SK-N-SH (cell line): ENCODE measurements around the gene ANKRD40.

Experiments
- GABPA ChIP-seq: IDR thresholded peaks from 2 replicates; pipeline ENCODE4 v1.4.0; 2012; ENCODE audit warnings: low read depth, mild to moderate bottlenecking
- NRF1 ChIP-seq: IDR thresholded peaks from 2 replicates; pipeline ENCODE4 v1.6.1; 2012; ENCODE audit warnings: low read depth, mild to moderate bottlenecking, low read length
- RCOR1 ChIP-seq: fragments of 150-350 bp; IDR thresholded peaks from 2 replicates; pipeline ENCODE4 v1.6.1; 2017; ENCODE audit warnings: antibody characterized with exemption, low read length
- REST ChIP-seq: IDR thresholded peaks from 2 replicates; pipeline ENCODE4 v1.6.1; 2012; ENCODE audit warnings: mild to moderate bottlenecking, low read depth, low read length, moderate library complexity
- SIN3A ChIP-seq: IDR thresholded peaks from 2 replicates; pipeline ENCODE4 v1.6.1; 2012; ENCODE audit warnings: low read depth, mild to moderate bottlenecking, low read length, moderate library complexity, borderline replicate concordance
- SMC3 ChIP-seq: IDR thresholded peaks from 2 replicates; pipeline ENCODE4 v1.6.1; 2012; ENCODE audit warnings: low read depth, low read length, improper control_type of control experiment
- TF ChIP-seq, protein P1 (sequence below): fragments of 200-600 bp; sonication (generic); IDR thresholded peaks from 2 replicates; pipeline ENCODE4 v1.6.1; 2017; ENCODE audit warnings: antibody characterized with exemption, mild to moderate bottlenecking, moderate library complexity
- TF ChIP-seq, protein P2 (sequence below): IDR thresholded peaks from 2 replicates; pipeline ENCODE4 v1.4.0; 2012; ENCODE audit warnings: low read depth, borderline replicate concordance

GRCh38 chr17:50660887-50661345, 46.8 kb downstream of the ANKRD40 start:
- TF ChIP-seq REST = no peak
- TF ChIP-seq SMC3 = no peak
- TF ChIP-seq, protein P1, sequence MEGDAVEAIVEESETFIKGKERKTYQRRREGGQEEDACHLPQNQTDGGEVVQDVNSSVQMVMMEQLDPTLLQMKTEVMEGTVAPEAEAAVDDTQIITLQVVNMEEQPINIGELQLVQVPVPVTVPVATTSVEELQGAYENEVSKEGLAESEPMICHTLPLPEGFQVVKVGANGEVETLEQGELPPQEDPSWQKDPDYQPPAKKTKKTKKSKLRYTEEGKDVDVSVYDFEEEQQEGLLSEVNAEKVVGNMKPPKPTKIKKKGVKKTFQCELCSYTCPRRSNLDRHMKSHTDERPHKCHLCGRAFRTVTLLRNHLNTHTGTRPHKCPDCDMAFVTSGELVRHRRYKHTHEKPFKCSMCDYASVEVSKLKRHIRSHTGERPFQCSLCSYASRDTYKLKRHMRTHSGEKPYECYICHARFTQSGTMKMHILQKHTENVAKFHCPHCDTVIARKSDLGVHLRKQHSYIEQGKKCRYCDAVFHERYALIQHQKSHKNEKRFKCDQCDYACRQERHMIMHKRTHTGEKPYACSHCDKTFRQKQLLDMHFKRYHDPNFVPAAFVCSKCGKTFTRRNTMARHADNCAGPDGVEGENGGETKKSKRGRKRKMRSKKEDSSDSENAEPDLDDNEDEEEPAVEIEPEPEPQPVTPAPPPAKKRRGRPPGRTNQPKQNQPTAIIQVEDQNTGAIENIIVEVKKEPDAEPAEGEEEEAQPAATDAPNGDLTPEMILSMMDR = no peak
- no peak for TF ChIP-seq NRF1
- TF ChIP-seq SIN3A = no peak
- no peak for TF ChIP-seq RCOR1
- TF ChIP-seq, protein P2, sequence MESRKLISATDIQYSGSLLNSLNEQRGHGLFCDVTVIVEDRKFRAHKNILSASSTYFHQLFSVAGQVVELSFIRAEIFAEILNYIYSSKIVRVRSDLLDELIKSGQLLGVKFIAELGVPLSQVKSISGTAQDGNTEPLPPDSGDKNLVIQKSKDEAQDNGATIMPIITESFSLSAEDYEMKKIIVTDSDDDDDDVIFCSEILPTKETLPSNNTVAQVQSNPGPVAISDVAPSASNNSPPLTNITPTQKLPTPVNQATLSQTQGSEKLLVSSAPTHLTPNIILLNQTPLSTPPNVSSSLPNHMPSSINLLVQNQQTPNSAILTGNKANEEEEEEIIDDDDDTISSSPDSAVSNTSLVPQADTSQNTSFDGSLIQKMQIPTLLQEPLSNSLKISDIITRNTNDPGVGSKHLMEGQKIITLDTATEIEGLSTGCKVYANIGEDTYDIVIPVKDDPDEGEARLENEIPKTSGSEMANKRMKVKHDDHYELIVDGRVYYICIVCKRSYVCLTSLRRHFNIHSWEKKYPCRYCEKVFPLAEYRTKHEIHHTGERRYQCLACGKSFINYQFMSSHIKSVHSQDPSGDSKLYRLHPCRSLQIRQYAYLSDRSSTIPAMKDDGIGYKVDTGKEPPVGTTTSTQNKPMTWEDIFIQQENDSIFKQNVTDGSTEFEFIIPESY = no peak
- no peak for TF ChIP-seq GABPA
